AML-193 (cell line): Measurements from ENCODE around the gene KLF14.
A peak's percentile ranks its signal among the peaks of the same experiment; 100 is the strongest.
"Not testable (repeated sequence)": the region's sequence is repeated elsewhere in the genome, so short reads cannot be mapped to it uniquely, and the experiment has no call there.

Source experiments
- DNase-seq, 2 experiments: peaks; one replicate each; lab custom pipeline; 2025; lab: John Stamatoyannopoulos, UW

KLF14 gene

DNA sequence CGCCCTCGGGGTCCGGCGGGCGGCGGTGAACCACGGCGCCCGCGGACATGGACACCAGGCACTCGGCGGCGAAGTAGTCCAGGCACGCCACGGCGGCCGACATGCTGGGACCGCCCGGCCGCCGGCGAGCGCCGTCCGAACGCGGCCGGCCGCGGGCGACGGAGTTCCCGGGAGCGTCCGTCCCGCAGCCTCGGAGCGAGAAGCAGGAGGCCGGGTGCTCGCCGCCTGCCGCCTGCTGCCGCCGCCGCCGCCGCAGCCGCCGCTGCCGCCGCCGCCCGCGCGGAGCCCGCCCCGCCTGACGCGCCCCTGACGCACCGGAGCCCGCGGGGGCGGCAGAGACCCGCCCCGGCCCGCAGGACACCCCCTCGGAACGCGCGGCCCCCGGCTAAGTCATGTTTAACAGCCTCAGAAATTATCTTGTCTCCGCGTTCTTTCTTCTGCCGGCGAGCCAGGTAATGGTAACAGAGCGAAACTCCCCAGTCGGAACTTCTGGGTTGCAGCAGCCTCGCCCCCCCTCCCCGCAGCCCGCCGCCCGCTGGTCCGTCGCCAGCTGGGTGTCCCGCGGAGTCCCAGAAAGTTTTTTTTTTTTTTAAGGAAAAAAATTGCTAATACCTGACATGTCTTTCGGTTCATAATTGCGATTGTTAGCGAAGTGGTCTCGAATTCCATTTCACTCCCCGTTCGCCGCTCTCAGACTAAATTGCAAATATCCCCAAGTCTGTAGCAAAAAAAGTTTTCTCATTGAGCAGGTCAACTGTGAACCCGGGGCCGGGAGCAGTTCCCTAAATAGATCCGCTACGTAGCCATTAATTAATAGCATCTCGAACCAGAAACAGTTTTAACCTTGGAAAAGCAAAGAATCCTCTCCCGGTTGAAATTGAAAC, at the start of gene KLF14:
Gene KLF14 (minus strand): TSS at position 277 of the 884 bp plus-strand sequence. CDS start 174 bp downstream, at position 103.
- DNase-seq: no peak

DNA sequence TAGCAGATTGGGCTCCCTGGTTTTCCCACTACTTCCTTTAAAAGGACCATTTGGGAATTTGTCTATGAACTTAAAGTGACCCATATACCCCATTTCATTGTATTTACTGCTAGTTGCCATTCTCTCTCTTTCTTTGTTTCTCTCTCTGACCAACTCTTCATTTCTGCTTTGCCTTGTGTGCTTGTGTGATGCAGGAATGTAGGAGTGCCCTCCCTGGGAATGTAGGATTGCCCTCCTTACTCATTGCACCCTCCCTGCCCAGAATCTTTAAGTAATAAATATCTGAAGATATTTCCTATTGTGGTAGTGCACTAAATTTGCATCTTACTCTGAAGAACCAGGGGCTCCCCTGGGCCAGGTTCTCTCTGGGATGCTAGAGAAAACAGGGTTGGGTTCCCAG, 47.3 kb upstream of the KLF14 start:
- DNase-seq: no peak

DNA sequence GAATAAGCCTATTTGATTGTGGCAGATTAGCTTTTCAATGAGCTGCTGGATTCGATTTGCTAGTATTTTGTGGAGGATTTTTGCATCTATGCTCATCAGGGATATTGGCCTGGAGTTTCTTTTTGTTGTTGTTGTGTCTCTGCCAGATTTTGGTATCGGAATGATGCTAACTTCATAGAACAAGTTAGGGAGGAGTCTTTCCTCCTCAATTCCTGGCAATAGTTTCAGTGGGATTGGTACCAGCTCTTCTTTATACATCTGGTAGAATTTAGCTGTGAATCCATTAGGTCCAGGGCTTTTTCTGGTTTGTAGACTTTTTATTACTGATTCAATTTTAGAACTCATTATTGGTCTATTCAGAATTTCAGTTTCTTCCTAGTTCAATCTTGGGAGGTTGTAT, 43.4 kb upstream of the KLF14 start:
- no peak for DNase-seq

DNA sequence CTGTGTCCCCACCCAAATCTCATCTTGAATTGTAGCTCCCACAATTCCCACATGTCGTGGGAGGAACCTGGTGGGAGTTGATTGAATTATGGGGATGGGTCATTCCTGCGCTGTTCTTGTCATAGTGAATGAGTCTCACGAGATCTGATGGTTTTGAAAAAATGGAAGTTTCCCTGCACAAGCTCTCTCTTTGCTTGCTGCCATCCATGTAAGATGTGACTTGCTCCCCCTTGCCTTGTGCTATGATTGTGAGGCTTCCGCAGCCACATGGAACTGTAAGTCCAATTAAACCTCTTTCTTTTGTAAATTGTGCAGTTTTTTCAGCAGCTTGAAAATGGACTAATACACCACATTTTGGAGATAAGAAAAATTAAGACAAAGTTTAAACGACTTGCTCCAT, 38.4 kb upstream of the KLF14 start:
- not testable (repeated sequence) for DNase-seq

DNA sequence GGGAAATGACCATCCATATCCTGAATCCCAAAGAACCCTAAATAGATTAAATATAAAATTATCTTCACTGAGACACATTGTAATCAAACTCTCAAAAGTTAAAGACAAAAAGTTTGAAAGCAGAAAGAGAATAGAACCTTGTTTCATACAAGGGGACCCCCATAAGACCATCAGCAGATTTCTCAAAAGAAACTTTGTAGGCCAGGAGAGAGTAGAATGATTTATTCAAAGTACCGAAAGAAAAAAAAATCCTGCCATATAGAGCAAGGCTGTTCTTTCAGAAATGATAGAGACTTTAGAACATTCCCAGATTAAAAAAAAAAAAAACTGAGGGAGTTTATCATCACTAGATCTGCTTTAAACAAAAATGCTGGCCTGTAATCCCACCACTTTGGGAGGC, 34.8 kb upstream of the KLF14 start:
- DNase-seq: no peak

DNA sequence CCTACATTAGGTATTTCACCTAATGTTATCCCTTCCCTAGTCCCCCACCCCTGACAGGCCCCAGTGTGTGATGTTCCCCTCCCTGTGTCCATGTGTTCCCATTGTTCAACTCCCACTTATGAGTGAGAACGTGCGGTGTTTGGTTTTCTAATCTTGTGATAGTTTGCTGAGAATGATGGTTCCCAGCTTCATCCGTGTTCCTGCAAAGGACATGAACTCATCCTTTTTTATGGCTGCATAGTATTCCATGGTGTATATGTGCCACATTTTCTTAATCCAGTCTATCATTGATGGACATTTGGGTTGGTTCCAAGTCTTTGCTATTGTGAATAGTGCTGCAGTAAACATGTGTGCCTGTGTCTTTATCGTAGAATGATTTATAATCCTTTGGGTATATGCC, 30.6 kb upstream of the KLF14 start:
- DNase-seq: not testable (repeated sequence)

DNA sequence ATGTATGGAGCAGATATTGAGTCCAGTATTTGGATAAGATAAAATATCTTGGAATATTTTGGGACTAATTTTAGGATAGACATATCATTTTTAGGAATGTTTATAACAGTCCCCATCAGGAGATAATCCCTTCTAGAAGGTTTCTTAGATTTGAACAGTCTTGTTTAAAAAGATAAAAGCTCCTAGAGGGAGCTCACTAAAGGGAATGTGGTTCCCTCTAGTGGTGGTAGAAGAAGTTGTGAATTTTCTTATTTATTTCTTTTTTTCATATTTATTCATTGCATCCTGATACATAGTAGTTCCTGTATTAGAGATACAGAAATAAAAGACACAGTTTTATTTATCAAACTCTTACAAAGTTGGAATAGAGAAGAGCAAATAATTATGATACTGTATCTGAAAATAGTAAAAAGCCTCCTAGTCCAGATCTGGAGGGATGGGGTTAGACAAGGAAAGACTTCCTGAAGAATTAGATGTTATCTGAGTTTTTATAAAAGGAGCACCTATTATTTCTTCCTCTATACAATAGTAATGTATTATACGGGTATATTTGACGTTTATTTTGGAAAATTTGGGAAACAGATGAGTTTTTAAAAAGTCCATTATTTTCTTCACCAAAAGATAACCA, 24.5 kb upstream of the KLF14 start:
- peak; percentile 67 to 71 for DNase-seq

DNA sequence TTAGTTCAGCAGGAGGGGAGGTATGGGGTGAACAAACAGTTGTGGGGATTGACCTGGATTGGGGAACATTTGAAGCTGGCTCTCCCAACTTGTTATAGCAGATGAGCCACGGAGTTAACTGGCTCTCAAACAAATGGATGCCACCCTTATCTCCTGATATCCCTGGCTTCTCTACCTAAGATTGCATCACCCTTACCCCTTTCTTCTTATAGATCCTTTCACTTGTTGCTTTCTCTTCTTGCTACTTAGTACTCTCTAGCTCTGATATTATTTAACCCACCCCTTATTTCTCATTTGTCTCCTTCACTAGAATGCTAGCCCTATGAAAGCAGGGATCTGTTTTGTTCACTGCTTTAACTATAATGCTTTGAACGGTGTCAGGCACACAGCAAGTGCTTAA, 22.3 kb upstream of the KLF14 start:
- no peak for DNase-seq

DNA sequence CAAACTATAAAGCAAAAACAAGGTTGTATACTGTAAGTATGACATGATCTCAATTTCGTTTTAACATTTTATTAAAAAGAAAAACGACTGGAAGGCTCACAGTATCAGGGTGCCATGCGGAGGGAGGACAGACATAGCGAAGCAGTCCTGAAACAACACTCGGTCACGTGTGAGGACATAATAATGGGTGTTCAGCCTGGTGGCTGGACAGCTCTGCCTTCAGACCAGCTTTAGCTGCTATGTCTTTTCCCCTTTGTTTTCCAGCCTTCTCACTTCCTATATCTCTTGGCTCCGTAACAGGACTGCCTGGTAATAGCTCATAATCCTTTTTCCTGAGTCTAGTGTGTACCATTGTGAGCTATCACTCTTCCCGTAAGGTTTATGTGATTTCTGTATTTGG, 18.4 kb upstream of the KLF14 start:
- DNase-seq: no peak

DNA sequence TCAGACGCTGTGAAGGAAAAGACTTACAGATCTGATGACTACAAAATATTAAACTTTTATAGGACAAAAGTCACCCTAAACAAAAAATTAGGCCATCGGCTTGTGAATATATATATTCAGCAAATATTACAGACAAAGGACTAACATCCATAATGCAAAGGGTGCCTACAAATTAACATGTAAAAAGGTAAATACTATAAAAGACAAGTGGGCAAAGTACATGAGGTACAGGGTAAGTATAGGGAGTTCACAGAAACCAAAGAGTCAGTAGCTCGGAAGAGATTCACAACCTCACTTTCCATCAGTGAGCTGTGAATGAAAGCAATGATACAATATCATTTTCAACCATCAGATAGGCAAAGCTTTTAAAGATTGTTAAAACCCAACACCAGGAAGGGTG, 16.7 kb upstream of the KLF14 start:
- DNase-seq: no peak

DNA sequence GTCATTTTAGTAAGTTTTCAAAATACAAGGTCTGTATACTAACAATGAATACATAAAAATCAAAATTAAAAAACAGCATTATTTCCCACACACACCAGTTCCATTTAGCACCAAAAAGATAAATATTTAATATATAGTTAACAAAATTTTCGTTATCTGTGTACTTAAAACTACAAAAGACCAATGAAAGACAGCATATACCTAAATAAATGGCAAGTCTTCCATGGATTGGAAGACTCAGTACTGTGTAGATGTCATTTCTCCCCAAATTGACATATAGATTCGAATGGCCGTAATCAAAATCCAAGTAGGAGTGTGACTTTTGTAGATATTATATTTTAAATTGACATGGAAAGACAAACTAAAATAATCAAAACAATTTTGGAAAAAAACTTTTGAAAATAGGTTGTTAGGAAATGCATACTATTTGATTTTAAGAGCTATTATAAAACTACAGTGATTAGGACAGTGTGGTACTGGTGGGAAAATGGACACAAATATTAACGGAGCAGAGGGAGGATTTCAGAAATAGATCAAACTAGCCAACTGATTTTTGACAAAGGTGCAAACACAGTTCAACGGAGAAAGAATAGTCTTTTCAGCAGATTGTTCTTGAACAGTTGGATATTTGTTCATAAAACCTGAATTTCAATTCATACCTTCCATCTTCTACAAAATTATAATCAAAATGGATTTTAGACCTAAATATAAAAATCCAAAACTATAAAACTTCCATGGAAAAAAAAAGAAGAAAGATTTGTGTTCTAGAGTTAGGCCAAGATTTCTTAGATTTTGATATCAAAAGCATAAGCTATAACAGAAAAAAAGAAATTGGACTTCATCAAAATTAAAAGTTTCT, 14.8 kb upstream of the KLF14 start:
- DNase-seq: no peak

DNA sequence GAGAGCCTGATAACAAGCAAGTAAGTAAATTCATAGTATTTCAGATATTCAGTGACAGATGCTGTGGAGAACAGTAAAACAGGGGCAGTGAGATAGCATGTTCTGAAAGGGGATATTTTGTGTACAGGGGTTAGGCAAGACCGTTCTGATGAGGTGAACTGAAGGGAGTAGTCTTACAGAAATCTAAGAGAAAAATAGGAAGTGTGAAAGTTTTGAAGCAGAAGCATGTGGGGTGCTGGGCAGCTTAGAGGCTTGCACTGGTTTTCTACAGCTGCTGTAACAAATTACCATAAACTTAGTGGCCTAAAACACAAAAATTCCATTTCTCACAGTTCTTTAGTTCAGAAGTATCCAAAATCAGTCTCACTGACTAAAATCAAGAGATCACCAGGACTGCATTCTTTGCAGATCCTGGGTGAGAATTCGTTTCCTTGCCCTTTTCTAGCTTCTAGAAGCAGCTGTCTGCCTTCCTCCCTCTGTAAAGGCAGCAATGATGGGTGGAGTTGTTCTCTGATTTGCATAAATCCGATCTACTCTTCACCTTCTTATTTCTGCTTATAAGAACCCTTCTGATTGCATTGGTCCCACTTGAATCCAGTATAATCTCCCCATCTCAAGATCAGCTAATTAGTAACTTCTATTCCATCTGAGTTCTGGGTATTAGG, 7.5 kb upstream of the KLF14 start:
- DNase-seq: peak; percentile 16

DNA sequence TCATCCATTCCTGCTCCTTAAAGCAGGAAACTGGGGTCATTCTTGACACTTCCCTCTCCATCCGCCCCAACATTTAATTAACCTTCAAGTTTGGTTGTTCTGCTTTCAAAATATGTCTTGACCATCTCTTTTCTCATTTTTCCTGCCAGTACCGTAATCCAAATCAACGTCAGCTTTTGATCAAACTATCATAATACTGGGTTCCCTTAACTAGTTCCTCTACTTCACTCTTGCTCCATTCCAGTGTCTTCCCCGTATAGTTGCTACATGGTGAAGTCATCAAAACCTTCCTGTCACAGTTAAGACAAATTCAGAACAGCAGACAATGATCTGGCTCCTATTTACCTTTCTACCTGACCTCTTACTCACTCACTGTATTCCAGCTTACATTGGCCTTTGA, 6.6 kb upstream of the KLF14 start:
- DNase-seq: no peak

DNA sequence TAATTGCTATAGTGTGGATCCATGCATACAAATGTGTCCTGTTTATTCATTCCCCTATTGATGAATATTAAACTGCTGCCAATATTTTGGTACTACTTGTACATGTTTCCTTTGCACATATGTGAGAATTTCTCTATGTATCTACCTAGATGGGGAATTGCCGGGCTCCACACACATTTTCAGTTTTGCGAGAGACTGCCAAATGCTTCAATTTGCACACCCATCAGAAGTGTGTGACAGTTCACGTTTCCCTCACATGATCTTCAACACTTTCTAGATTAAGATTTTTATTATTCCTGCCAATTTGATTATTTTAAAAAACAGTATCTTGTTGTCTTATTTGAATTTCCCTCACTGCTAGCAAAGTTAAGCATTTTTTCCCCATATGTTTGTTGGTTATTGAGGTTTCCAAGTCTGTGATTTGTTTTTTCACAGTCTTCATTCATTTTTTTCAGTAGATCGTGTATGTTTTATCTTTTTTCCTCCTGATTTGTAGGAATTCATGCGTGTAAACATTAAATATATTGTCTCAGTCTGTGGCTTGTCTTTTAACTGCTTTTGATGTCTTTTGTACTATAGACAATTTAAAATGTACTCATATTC, 2.4 kb upstream of the KLF14 start:
- DNase-seq: no peak

DNA sequence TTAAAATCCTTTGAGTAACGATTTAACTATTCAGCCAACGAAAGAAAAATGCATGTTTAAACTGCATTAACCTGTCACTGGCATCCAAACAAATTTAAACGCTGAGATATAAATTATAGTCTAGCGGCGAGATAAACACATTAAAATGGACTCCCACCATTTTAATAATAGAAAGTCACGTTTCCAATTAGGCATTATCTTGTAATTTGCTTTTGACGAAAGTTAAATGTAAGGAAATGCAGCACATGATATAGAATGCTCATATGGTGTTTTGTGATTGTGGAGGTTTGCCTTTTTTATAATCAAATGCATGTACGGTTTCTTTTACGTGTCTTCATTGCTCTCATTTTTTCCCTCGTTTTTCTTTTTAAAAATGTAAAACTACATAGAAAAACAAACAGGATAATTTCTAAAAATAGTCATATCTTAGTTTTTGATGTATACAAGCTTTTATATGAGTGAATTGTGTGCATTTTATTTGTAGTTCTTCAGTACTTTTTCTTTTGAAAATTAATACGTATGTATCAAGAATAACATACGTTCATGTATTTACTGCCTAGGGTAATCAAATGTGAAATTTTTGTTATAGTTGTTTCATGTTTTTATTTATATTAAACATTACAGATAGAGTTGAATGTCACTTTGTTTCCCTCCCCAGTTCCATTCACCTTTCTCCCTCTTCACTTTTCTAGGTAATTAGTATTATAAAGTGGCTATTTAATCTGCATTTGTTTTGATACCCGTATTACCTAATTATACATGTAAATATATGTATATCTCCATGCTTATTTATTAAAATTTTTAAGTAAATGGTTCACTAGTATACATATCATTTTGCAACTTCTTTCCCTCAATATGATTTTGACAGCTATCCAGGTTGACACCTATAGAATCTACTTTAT, 1.1 kb upstream of the KLF14 start:
- DNase-seq: no peak

DNA sequence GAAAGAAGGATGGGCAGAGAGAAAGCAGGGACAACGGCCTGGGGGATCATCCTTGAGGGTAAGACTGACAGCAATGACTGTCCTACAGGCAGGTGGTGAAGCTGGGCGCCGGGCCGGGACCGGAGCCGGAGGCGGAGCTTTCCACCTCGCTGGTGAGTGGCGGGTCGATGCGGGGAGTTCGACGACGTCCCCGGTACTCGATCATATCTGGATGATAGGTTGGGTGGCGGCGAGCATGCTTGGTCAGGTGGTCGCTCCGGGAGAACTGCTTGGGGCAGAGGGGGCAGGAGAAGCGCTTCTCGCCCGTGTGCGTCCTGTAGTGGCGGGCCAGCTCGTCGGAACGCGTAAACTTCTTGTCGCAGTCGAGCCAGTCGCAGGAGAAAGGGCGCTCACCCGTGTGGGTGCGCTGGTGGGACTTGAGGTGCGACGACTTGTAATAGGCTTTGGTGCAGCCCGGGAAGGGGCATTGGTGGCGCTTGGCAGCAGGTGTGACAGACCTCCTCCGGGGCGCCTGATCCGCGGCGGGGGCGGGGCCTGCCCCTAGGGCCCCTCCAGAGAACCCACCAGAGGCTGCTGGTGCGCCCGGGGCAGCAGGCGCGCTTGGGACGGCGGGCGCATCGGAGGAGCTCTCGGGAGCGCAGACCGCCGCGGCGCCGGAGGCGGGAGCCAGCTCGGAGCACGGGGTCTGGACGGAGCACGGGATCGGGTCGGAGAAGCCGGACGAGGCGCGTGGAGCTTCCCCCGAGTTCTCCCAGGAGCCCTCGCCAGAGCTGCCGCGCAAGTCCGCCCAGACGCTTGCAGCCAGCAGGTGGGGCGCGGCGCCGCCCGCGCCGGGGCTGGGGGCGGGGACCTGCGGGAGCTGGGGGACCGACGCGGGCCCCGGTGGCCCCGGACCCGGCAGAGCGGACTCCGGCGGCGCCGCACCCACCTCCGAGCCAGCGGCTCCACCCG, 752 bp downstream of the KLF14 start:
- no peak for DNase-seq

DNA sequence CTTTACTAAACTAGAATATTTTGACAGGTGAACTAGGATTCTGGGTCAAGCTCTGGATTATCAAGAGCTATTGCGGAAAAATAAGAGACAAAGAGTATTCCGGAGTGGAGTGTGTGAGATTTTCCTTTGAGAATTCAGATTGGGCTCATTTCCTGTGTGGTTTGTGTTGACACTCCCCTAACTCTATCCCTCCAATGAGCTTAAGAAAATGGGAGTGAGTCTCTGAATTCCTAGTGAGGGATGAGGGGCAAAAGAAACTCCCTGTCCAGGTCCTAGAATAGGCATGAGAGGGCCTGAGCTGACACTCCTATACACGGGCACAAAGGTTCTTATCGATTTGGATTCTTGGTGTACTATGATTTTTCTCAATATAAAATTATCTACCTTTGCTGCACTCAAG, 10.2 kb downstream of the KLF14 start:
- no peak for DNase-seq

DNA sequence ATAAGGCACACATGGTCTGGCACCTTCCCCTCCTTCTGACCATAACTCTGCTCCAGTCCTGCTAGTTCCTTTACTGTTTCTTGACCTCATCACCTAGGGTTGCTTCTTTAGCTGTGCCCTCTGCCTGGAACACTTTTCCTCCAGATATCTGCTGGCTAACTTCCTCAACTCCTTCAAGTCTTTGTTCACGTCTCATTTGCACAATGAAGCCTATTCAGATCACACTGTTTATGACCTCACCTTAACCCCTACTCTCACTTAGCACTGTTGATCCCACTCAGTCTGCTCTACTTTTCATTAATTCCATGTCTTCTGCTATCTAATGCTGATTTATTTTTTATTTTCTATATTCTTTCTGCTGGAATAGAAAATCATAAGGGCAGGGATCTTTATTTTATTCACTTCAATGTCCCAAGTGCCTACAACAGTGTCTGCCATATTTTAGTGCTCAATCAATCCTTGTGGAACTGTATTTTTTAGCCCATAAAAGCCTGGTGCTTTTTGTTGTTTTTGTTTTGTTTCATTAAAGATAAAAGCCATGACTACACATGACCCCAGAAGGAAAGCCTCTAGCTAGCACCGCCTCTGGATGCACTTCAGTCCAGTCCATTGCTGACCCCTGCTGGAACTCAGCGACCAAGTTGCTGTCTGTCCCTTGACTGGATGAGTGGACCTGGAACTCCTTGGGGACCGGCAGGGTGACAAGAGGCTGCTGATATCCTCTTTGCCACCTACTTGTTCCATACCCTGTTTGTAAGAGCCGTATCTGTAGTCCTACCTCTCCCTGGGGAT, 12.3 kb downstream of the KLF14 start:
- DNase-seq: peak; percentile 34 to 47

DNA sequence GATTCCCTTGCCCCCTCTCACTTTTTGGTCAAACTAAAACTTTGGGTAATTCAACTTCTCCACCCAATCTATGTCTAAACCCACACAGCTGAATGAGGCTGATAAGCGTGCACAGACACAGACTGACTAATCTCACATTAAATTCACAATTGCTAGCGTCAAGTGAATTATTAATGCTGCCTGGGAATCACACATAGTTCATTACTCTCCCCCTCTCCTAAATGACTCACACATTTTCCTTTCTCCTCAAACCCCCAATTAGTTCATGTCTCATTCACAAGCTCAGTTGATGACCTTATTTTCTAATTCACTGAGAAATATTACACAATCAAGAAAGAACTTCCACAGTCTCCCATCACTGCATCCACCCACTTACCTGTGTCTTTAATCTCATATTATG, 14.5 kb downstream of the KLF14 start:
- no peak for DNase-seq
